ENCODE results near the gene ATG16L1.

DNA sequence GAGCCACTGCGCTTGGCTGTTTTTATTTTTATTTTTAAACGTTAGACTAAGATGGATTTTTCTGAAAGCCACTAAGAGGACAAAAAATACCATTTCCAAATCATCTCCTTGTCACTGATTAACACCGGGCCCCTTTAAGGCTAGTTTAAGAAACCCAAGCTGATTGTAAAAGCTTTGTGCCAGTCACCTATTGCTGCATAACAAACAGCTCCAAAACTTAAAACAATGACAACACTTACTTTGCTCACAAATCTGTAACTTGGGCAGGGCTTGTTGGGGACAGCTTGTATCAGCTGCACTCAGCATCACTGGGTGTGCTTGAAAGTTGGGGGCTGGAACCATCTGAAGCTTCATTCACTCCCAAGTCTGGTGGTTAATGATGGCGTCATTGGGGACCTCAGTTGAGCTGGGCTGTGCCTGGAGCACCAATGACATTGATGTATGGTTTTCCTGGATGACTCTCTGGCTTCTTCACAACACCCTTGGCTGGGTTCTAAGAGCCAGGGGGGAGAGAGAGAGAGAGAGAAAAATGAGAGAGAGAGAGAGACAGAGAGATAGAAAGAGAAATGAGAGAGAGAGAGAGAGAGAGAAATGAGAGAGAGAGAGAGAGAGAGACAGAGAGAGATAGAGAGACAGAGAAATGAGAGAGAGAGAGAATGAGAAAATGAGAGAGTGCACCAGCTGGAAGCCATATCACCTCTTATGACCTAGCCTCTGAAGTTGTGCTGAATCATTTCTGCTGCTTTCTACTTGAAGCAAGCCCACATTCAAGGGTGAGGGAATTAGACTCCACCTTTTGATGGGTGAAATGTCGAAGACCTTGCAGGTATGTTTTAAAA is 26.0 kb upstream of the ATG16L1 start:
- TF ChIP-seq CTCF (conservative IDR thresholded peaks at IDR 0.05; ENCODE audit: low read depth in 2 of 2) = no peak
- no peak for TF ChIP-seq JUNB (IDR thresholded peaks at IDR 0.05; ENCODE audit: unreplicated experiment)
- no peak for TF ChIP-seq POLR2AphosphoS5 (IDR thresholded peaks at IDR 0.05; ENCODE audit: low read depth)
- no peak for TF ChIP-seq EZH2phosphoT487 (IDR thresholded peaks at IDR 0.05; ENCODE audit: unreplicated experiment)
- TF ChIP-seq, protein P1, sequence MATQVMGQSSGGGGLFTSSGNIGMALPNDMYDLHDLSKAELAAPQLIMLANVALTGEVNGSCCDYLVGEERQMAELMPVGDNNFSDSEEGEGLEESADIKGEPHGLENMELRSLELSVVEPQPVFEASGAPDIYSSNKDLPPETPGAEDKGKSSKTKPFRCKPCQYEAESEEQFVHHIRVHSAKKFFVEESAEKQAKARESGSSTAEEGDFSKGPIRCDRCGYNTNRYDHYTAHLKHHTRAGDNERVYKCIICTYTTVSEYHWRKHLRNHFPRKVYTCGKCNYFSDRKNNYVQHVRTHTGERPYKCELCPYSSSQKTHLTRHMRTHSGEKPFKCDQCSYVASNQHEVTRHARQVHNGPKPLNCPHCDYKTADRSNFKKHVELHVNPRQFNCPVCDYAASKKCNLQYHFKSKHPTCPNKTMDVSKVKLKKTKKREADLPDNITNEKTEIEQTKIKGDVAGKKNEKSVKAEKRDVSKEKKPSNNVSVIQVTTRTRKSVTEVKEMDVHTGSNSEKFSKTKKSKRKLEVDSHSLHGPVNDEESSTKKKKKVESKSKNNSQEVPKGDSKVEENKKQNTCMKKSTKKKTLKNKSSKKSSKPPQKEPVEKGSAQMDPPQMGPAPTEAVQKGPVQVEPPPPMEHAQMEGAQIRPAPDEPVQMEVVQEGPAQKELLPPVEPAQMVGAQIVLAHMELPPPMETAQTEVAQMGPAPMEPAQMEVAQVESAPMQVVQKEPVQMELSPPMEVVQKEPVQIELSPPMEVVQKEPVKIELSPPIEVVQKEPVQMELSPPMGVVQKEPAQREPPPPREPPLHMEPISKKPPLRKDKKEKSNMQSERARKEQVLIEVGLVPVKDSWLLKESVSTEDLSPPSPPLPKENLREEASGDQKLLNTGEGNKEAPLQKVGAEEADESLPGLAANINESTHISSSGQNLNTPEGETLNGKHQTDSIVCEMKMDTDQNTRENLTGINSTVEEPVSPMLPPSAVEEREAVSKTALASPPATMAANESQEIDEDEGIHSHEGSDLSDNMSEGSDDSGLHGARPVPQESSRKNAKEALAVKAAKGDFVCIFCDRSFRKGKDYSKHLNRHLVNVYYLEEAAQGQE (IDR thresholded peaks at IDR 0.05; ENCODE audit: unreplicated experiment) = no peak
- TF ChIP-seq EZH2 (IDR thresholded peaks at IDR 0.05; ENCODE audit: low read depth, unreplicated experiment) = no peak
- TF ChIP-seq CREB1 (CRISPR knock-in tag; IDR thresholded peaks at IDR 0.05; ENCODE audit: low read depth) = no peak
